ENCODE measurements around the gene FAM210A. TPM values are rescaled to one million over a fixed set of nuclear protein-coding genes. Genes with fewer than 3 reads are reported as not detected.

FAM210A gene
- total and polyA plus RNA-seq, 12 donors, result 11.6 to 84.8 (median 56.3) TPM

GRCh38 chr18:13716916-13717315 is 9.4 kb downstream of the FAM210A start:
- H3K4me3 ChIP-seq, result no peak overlapping the region
- intact Hi-C loops (cut with DNase I), result no loop called here
- no peak for TF ChIP-seq CTCF (IDR thresholded peaks at IDR 0.05)
- peaks cover 0 to 7% (median 0%) of the 10 kb centered on the region in 9 donors for H3K36me3 ChIP-seq
- DNase-seq (no peak), ATAC-seq (no peak)
- WGBS, 2 donors, result 95 to 97% methylated on average over 4 of the region's 4 CpGs
- no peaks in the 10 kb centered on the region for H3K27me3 ChIP-seq
- peaks cover 0 to 10% (median 6%) of the 10 kb centered on the region in 11 donors for H3K9me3 ChIP-seq
- no peak overlapping the region for H3K27ac ChIP-seq
- H3K4me1 ChIP-seq, result peaks cover 0 to 42% (median 18%) of the 10 kb centered on the region in 9 donors

GRCh38 chr18:13715330-13715729 is 11.0 kb downstream of the FAM210A start:
- no peaks in the 10 kb centered on the region for H3K27me3 ChIP-seq
- DNase-seq, result no peak
- H3K27ac ChIP-seq, result no peak overlapping the region
- 87 to 90% methylated on average over 2 of the region's 2 CpGs for WGBS, 2 donors
- no peaks in the 10 kb centered on the region for H3K36me3 ChIP-seq
- intact Hi-C loops (cut with DNase I), result no loop called here
- TF ChIP-seq CTCF (IDR thresholded peaks at IDR 0.05), result no peak
- H3K4me3 ChIP-seq, result no peak overlapping the region
- peaks cover 0 to 52% (median 18%) of the 10 kb centered on the region in 9 donors for H3K4me1 ChIP-seq
- ATAC-seq, result no peak
- H3K9me3 ChIP-seq, result peaks cover 0 to 10% (median 6%) of the 10 kb centered on the region in 11 donors

DNA sequence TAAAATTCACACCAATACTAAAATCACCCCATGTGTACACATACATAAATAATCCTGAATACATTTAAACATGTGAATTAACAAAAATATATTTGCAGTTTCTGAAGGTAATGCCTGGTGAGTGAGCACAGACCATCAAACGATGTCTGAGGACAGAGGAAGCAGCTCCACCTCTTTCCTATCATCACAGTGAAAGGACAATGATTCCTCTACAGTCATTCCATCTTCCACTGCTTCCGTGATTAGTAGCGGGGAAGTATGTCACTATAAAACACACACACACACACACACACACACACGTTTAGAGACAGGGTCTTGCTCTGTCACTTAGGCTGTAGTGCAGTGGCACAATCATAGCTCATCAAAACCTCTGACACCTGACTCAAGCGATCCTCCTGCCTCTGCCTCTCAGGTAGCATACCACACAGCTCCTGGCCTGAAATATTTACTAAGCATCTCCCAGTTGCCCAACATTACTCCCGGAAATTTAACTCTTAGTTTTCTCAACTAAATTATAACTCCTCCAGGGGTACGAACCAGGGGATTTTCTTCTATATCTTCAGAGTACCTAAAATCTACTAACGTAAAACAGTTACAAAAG is 12.8 kb downstream of the FAM210A start:
- TF ChIP-seq CTCF (IDR thresholded peaks at IDR 0.05), result no peak
- no peak for DNase-seq
- intact Hi-C loops (cut with DNase I), result no loop called here
- Histone ChIP-seq H3K4me1 (peaks cover 0 to 55% (median 18%) of the 10 kb centered on the region in 9 donors), H3K36me3 (no peaks in the 10 kb centered on the region), H3K27ac (no peak overlapping the region), H3K9me3 (peaks cover 0 to 10% (median 6%) of the 10 kb centered on the region in 11 donors), H3K27me3 (no peaks in the 10 kb centered on the region), H3K4me3 (no peak overlapping the region)
- ATAC-seq, result peak in 4 of 8 donors; percentile 14 to 50 (median 38)
- 48 to 57% methylated on average over 8 of the region's 8 CpGs for WGBS, 2 donors

- Histone ChIP-seq H3K27ac (peak overlapping the region in 2 of 10 donors; percentile 4 to 13), H3K27me3 (no peaks in the 10 kb centered on the region), H3K4me3 (no peak overlapping the region), H3K4me1 (peaks cover 0 to 57% (median 18%) of the 10 kb centered on the region in 9 donors), H3K9me3 (peaks cover 0 to 1% (median 0%) of the 10 kb centered on the region in 11 donors), H3K36me3 (no peaks in the 10 kb centered on the region)
- peak in 1 of 2 donors; percentile 21 for DNase-seq
- intact Hi-C loops (cut with DNase I), result no loop called here
- no peak for TF ChIP-seq CTCF (IDR thresholded peaks at IDR 0.05)
- 43 to 60% methylated on average over 8 of the region's 8 CpGs for WGBS, 2 donors
- ATAC-seq, result peak in 1 of 8 donors; percentile 39
Observed at GRCh38 chr18:13712400-13713131, 13.8 kb downstream of the FAM210A start.

Data from heart right ventricle (tissue), 16 donors.